Adrenal gland (tissue), 5 donors: ENCODE measurements around the gene PGAP3.

Source experiments
- CTCF ChIP-seq, 6 experiments: fragments of 450-650 bp in 4 of 6; fragments of 200-600 bp in 2 of 6; sonication (generic) in 1 of 6; IDR thresholded peaks; 1 replicate in 5 of 6; 2 replicates in 1 of 6; pipeline versions ENCODE4 v1.5.1 to v1.8.0; 2016 to 2021; ENCODE audit warnings: antibody characterized with exemption in 6 of 6, mild to moderate bottlenecking in 2 of 6, moderate library complexity in 1 of 6
- POLR2A ChIP-seq, 2 donors: fragments of 450-650 bp; IDR thresholded peaks; one replicate each; pipeline ENCODE4 v1.6.1; 2017; ENCODE audit warnings: antibody characterized with exemption in 2 of 2, mild to moderate bottlenecking in 2 of 2, moderate library complexity in 1 of 2
- donor health status: DM: no; HTN: no; CAD: no.

GRCh38 chr17:39704821-39705551 is 17.1 kb upstream of the PGAP3 start:
- TF ChIP-seq CTCF (IDR thresholded peaks at IDR 0.05) (peak in 2 of 6 experiments; percentile 33 to 38), POLR2A (IDR thresholded peaks at IDR 0.05) (no peak)
